G401.6 (cell line): ENCODE data around the gene JPH3.
"Not testable (repeated sequence)": the region's sequence is repeated elsewhere in the genome, so short reads cannot be mapped to it uniquely, and the experiment has no call there.

Source experiments
- FAIRE-seq: peaks from 2 replicates; lab custom pipeline; 2012; peaks lifted over from hg19 to GRCh38; lab: Jason Lieb, UNC

JPH3 gene

DNA sequence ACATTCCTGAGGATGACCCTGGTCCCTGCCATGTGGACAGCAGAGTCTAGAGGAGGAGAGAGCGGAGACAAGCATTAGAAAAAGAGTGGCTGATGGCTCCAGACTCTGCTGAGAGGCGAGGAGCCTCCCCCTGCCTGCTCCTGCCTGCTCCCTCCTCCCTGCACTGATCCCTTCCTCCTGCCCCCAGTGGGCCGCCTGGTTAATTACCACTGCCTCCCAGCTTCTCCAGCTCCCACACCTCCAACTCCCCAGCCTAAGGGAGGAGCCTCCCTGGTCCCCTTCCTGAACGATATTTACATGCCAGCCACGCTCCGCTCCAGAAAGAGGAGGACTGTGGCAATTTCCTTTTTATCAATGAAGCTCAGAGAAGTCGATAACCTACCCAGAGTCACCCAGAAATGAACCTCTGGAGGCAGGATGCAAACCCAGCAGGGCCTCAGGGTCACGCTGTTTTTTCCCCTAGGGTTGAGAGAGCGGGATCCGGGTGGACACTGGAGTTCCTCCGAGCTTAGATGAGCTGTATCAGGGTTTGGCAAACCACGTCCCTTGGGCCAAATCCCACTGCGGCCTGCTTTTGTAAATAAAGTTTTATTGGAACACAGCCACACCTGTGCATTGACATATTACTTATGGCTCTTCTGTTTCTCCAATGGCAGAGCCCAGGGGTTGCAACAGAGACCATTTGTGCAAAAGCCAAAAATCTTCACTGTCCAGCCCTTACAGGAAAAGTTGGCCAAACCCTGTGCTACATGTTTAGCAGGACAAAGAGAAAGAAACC, 27.1 kb upstream of the JPH3 start:
- FAIRE-seq: no peak

GRCh38 chr16:87576171-87576570, 26.1 kb upstream of the JPH3 start:
- FAIRE-seq: no peak

- not testable (repeated sequence) for FAIRE-seq
Measured at GRCh38 chr16:87578142-87578930, 24.0 kb upstream of the JPH3 start.

- no peak for FAIRE-seq
Measured at GRCh38 chr16:87579691-87580090, 22.6 kb upstream of the JPH3 start.

GRCh38 chr16:87580855-87581261, 21.4 kb upstream of the JPH3 start:
- FAIRE-seq: no peak

- FAIRE-seq: peak; percentile 92
Measured at GRCh38 chr16:87581857-87582215, 20.5 kb upstream of the JPH3 start.

DNA sequence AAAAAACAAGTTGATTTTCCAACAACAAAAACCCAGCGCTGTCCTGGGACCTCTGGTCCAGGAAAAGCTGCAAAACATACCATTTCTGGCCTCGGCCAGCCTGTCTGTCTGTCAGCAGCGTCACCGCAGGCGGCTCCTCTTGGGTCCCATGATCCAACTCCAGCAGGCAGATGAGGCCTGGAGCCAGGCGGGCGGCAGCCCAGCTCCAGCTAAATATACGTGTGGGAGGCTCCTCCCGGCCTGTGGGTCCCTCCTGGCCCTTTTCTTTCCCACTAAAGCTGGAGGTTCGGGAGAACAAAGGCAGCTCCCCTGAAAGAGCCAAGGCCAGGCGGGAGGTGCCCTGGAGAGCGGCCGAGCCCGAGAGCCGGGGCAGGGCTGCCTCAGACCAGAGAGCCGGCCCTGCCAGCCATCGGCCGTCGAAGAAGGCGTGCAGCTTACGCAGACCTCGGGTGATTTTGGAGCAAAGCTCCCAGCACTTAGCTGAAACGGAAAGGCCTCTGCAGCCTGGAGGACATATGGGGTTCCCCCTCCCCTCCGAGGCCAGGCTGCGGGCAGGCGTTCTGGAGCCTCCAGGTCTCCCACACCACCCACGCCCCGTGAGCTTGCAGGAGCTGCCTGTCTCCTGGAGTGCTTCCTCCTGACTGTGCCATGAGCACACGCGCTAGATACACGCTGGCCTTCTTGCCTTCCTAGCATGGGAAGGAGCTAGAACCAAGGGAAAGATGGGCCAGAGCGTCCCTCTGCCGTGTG, 19.9 kb upstream of the JPH3 start:
- FAIRE-seq: no peak

DNA sequence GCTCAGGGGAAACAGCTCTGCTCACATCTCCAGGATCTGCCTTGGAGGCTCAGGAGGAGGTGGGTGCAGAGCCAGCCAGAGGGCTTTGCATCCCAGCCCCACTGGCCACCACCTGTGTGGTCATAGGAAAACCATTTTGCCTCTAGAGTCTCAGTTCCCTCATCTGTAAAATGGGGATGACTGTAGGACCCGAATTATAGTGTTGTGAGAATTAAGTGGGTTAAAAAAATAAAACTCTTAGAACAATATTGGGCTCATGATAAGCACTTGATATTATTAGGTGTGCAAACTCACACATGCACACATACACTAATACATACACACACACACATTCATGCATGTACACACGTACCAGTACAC, 19.4 kb upstream of the JPH3 start:
- FAIRE-seq: no peak

- no peak for FAIRE-seq
Measured at GRCh38 chr16:87583453-87584131, 18.7 kb upstream of the JPH3 start.

DNA sequence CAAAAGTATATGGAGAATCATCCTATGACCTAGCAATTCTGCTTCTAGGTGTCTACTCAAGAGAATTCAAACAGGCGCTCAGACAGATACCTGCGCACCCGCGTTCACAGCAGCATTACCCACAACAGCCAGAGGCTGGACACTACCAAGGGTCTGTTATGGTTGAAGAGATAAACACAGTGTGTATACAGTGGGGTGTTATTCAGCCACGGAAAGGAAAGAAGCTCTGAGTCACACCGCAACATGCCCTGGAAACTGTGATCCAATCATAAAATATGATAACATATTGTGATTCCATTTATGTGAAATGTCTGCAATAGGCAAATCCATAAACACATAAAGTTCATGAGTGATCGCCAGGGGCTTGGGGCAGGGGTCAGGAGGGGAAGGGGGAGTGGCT, 18.0 kb upstream of the JPH3 start:
- no peak for FAIRE-seq

DNA sequence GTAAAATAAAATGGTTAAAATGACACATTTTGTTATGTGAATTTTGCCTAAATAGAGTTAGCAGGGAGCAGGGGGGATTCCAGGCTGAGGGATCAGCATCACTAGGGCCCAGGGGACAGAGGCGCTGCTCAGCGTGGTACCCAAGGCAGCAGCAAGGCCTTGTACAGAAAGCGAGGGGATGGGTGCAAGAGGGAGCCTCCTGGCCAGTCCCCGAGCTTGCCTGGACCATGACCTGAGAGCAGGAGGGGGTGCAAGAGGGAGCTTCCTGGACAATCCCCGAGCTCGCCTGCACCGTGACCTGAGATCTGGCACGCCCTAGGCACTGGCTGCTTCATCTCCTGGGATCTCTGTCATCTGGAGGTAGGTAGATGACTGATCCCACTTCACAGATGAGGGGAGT, 17.3 kb upstream of the JPH3 start:
- FAIRE-seq: no peak

- no peak for FAIRE-seq
Measured at GRCh38 chr16:87585442-87586200, 16.7 kb upstream of the JPH3 start.

- no peak for FAIRE-seq
Measured at GRCh38 chr16:87586201-87586782, 16.0 kb upstream of the JPH3 start.

GRCh38 chr16:87587636-87588035, 14.7 kb upstream of the JPH3 start:
- FAIRE-seq: no peak

GRCh38 chr16:87592018-87592712, 10.1 kb upstream of the JPH3 start:
- no peak for FAIRE-seq

- FAIRE-seq: no peak
Measured at GRCh38 chr16:87593710-87594258, 8.5 kb upstream of the JPH3 start.

GRCh38 chr16:87595712-87596111, 6.6 kb upstream of the JPH3 start:
- no peak for FAIRE-seq

- FAIRE-seq: no peak
Measured at GRCh38 chr16:87597324-87597830, 4.9 kb upstream of the JPH3 start.

DNA sequence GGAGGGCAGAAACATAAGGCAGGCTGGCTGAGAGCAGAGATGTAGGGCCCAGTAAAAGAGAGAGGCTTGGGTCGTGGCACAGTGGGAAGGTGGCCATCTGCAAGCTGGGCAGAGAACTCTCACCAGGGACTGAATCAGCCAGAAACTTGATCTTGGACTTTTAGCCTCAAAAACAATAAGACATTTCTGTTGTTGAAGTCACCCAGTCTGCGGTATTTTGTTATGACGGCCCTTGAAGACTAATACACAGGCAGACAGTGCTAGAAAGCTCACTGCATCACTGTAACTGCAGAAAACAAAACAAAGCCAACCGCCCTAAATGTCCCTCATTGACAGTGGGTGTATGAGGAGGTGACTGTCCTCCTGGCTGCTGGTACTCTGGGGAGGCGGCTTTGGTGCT, 3.9 kb upstream of the JPH3 start:
- no peak for FAIRE-seq

DNA sequence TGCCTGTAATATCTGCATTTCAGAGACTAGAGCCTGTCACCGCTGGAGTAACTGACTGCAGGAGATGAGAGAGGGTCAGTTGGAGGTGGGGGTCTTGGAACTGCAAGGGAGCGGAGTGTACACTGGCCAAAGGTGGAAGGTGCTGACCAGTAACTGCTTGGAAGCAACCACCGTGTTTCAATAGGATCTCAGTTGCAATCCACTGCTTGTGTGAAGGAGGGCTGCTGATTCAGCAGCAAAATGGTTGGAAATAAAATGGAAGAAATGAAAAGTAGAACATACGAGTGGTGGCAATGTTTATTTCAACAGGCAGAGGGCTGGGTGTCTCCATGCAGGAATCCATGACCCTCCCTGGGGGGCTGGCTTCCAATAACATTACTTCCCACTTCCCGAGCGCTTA, 2.1 kb upstream of the JPH3 start:
- FAIRE-seq: no peak
